ENCODE measurements around the gene PATZ1. TPM values are rescaled to one million over a fixed set of nuclear protein-coding genes. Genes with fewer than 3 reads are reported as not detected.
A peak's percentile ranks its signal among the peaks of the same experiment; 100 is the strongest.

The PATZ1 gene
- total RNA-seq, 1 donor from 2014 or later, result 27.6 TPM

DNA sequence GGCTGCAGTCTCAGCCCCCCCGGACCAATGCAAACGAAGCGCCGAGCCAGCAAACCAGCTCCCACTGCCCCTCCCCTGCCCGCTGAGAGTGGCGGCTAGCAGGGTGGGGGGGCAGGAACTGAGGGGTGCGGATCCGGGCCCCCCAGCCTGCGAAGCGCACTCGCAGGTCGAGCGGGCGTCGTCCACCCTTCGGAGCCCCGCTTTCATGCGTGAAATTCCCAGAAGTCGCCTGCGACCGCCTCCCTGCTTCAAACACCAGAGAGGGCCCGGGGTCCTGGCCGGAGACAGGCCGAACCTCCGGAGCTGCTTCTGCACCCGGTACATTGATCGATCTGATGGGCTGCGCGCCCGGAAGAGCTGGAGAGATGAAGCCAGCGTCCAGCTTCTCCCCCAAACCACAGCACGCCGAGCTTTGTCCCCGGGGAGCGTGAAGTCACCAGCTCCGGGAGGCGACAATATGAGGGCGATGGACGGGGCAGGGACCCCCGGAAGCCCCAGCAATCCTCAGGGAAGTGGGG is 646 bp upstream of the PATZ1 start:
- no peak for DNase-seq (ENCODE audit: extremely low spot score, unreplicated experiment)
- H3K27me3 Mint-ChIP-seq (ENCODE audit: unreplicated experiment), result no peaks in the 10 kb centered on the region
- H3K4me3 Mint-ChIP-seq (ENCODE audit: unreplicated experiment), result peak overlapping the region; percentile 82
- peak overlapping the region; percentile 89 for H3K27ac Mint-ChIP-seq (ENCODE audit: unreplicated experiment)
- no peak for TF ChIP-seq CTCF (IDR thresholded peaks at IDR 0.05)
- peaks cover 2% of the 10 kb centered on the region for H3K36me3 Mint-ChIP-seq (ENCODE audit: unreplicated experiment)
- peaks cover 50% of the 10 kb centered on the region for H3K4me1 Mint-ChIP-seq (ENCODE audit: unreplicated experiment)
- no peaks in the 10 kb centered on the region for H3K9me3 Mint-ChIP-seq (ENCODE audit: unreplicated experiment)

GRCh38 chr22:31345331-31346254 is 553 bp downstream of the PATZ1 start:
- peak; percentile 82 for TF ChIP-seq CTCF (IDR thresholded peaks at IDR 0.05)
- Mint-ChIP-seq H3K9me3 (ENCODE audit: unreplicated experiment) (no peaks in the 10 kb centered on the region), H3K36me3 (ENCODE audit: unreplicated experiment) (peaks cover 11% of the 10 kb centered on the region), H3K27ac (ENCODE audit: unreplicated experiment) (no peak overlapping the region), H3K4me3 (ENCODE audit: unreplicated experiment) (peak overlapping the region; percentile 74), H3K4me1 (ENCODE audit: unreplicated experiment) (peaks cover 54% of the 10 kb centered on the region), H3K27me3 (ENCODE audit: unreplicated experiment) (no peaks in the 10 kb centered on the region)
- DNase-seq (ENCODE audit: extremely low spot score, unreplicated experiment), result peak; percentile 96

DNA sequence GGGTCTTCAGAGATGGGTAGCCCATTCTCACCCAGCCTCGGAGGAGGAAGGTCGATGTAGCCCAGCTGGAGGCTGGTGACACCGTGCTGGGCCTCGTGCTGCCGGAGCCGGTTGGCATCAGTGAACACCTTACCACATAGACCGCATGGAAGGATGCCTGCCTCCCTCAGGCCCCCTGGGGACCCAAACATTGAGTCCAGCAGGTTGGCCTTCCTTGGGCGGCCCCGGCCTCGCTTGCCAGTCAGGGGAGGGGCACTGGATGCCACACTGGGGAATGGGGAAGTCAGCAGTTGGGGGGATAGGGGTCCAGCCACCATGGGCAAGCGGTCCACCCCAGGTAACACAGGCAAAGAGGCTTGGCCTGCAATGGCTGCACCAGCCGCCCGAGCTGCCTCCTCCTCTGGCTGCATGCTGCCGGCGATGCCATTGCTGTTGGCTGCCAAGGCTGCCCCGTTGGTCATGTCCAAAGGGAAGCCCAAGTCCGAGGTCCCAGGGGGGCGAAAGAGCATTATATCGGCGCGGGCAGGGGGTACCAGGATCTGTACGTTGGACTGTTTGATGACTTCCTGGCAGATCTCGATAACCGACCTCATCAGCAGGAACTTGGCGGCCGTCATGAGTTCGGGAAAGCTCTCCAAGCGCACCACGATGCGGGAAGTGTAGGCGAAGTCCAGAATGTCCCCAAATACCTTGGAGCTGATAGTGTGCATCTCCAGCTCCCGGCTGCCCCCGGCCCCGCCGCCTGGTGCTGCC is 1.4 kb downstream of the PATZ1 start:
- peak overlapping the region; percentile 74 for H3K4me3 Mint-ChIP-seq (ENCODE audit: unreplicated experiment)
- DNase-seq (ENCODE audit: extremely low spot score, unreplicated experiment), result no peak
- H3K4me1 Mint-ChIP-seq (ENCODE audit: unreplicated experiment), result peaks cover 54% of the 10 kb centered on the region
- no peaks in the 10 kb centered on the region for H3K9me3 Mint-ChIP-seq (ENCODE audit: unreplicated experiment)
- no peak for TF ChIP-seq CTCF (IDR thresholded peaks at IDR 0.05)
- no peaks in the 10 kb centered on the region for H3K27me3 Mint-ChIP-seq (ENCODE audit: unreplicated experiment)
- H3K36me3 Mint-ChIP-seq (ENCODE audit: unreplicated experiment), result peaks cover 16% of the 10 kb centered on the region
- peak overlapping the region; percentile 75 for H3K27ac Mint-ChIP-seq (ENCODE audit: unreplicated experiment)

GRCh38 chr22:31344256-31344577 is 1.9 kb downstream of the PATZ1 start:
- Mint-ChIP-seq H3K4me1 (ENCODE audit: unreplicated experiment) (peaks cover 53% of the 10 kb centered on the region), H3K9me3 (ENCODE audit: unreplicated experiment) (no peaks in the 10 kb centered on the region), H3K27me3 (ENCODE audit: unreplicated experiment) (no peaks in the 10 kb centered on the region), H3K36me3 (ENCODE audit: unreplicated experiment) (peaks cover 17% of the 10 kb centered on the region), H3K27ac (ENCODE audit: unreplicated experiment) (peak overlapping the region; percentile 75), H3K4me3 (ENCODE audit: unreplicated experiment) (peak overlapping the region; percentile 74)
- no peak for DNase-seq (ENCODE audit: extremely low spot score, unreplicated experiment)
- no peak for TF ChIP-seq CTCF (IDR thresholded peaks at IDR 0.05)

All from osteocyte (in vitro differentiated cells).